ENCODE measurements around the gene EQTN.
"Not testable (repeated sequence)": the region's sequence is repeated elsewhere in the genome, so short reads cannot be mapped to it uniquely, and the experiment has no call there.

Gene EQTN

DNA sequence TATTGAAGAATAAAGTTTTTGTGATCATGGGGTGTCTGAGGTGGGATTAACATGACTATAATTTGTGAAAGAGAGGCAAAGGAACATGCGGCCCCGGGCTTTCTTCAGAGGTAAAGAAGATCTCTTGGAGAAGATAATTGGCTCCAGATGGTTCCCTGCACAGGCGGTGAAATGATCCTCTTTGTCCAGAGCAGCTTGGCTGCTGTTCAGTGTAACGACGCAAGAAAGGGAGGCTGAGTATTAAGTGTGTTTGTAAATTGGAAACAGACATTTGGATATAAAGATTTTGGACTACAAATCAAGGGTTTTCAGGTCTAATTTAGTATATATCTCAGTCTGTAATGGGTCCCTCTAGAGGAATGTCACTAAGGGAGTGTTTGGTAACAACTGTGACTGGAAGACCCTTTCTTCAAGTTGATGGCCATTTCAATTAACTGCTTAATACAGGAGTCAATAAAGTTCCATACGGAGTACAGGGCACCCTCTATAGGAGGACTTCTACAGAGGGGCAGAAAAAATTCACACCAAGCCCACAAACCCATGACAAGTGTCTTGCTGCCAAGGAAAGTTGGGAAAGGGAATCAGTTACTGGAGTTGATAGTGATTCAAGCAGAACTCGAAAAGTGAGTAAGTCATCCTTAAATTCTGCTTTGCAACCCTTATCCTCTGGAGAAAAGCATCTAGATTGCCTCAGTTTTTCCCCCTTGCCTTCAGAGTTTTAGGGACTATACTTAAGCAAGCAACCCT lies 4.1 kb downstream of the EQTN start:
- no peak for DNase-seq

- DNase-seq = no peak
Measured at GRCh38 chr9:27291292-27291691, 5.7 kb downstream of the EQTN start.

DNA sequence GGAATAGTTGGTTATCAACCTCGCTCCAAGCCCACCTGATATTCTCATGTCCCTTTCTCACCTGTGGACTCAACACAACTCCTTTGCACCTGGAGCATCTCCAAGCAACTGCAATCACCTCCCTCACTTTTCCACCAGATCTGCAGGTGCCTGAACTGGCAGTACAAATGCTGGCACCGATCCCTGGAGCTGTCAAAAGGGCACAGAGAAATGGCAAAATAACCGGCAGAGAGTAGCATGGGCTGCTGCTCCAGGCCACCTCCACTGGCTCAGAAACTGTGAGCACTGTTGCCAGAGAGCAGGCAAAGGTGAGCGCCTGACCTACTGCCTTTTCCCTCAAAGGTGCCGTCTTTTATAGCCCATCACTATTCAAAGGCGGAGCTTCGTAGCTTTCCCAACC lies 14.7 kb downstream of the EQTN start:
- no peak for DNase-seq

GRCh38 chr9:27280860-27281259 lies 16.1 kb downstream of the EQTN start:
- DNase-seq = peak; percentile 59 to 76

- no peak for DNase-seq
Measured at GRCh38 chr9:27280249-27280648, 16.7 kb downstream of the EQTN start.

GRCh38 chr9:27279611-27280010 lies 17.3 kb downstream of the EQTN start:
- DNase-seq = no peak

DNA sequence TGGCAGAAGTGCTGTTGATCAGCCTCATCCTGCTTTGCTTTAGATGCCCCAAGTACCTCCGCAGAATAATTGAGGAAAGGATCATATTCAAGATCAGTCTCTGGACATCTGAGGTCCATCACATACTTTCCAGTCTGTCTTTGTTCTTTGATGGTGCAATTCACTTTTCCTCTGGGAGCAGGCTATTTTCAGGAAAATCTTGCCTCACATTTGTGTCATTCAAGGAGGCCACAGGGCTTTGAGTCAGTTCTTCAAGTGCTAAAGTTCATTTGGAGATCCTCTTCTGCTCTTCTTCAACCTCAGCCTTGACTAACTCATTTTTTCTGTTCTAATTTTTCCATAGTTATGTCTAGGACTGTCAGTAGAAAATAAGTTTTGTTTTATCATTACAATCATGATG lies 18.6 kb downstream of the EQTN start:
- no peak for DNase-seq

GRCh38 chr9:27276193-27277030 lies 20.5 kb downstream of the EQTN start:
- peak; percentile 45 to 64 for DNase-seq

DNA sequence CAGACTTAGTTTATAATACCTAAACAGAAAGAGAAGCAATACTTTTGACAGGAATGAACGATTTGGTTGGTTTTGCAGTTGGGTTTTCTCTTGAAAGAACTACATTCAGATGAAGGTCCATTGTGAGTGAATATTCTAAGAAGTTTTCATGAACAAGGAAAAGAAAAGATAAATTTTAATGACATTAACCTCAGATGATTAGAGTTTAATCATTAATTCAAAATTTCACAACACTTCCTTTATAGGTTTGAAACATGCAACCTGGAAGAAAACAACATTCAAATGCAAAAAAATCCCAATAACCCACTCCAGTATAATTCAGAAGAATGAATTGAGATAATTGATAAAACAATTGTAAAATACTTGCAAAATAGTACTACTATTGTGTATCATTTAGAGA lies 23.8 kb downstream of the EQTN start:
- no peak for DNase-seq

GRCh38 chr9:27272103-27272502 lies 24.8 kb downstream of the EQTN start:
- DNase-seq = no peak

- no peak for DNase-seq
Measured at GRCh38 chr9:27261517-27262211, 35.3 kb downstream of the EQTN start.

DNA sequence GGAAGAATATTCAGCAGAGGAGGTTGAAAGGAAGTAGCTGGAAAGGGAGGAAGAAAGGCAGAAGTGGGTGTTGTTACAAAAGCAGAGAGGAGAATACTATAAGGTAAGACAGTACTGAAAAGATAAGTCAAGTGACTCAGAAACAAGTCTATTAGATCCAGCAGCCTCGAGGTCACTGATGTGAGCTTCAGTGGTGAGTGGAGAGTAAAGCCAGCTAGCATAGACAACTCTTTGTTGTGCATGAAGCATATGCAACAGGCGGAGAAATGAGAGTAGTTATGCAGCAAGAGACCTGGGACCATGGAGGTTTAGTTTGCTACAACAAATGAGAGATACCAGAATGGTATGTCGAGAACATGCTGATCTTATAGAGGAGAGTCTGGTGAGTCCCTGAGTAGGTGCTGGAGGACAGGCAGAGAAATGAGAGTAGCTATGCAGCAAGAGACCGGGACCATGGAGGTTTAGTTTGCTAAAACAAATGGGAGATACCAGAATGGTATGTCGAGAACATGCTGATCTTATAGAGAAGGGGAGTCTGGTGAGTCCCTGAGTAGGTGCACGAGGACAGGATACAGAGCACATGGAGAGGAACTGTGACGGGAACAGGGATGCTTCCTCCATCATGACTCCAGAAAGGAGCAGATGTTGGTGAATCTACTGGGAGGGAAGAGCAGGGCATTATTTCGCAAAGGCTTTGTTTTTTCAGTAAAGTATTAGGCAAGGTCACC lies 36.0 kb downstream of the EQTN start:
- no peak for DNase-seq

- no peak for DNase-seq
Measured at GRCh38 chr9:27258662-27259061, 38.3 kb downstream of the EQTN start.

- no peak for DNase-seq
Measured at GRCh38 chr9:27248702-27249101, 48.2 kb downstream of the EQTN start.

GRCh38 chr9:27247756-27248155 lies 49.2 kb downstream of the EQTN start:
- DNase-seq = peak; percentile 36 to 45

DNA sequence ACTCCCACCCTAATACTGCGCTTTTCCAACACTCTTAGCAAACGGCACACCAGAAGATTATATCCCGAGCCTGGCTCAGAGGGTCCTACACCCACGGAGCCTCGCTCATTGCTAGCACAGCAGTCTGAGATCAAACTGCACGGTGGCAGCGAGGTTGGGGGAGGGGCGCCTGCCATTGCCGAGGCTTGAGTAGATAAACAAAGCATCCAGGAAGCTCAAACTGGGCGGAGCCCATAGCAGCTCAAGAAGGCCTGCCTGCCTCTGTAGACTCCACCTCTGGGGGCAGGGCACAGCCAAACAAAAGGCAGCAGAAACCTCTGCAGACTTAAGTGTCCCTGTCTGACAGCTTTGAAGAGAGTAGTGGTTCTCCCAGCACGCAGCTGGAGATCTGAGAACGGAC lies 57.3 kb downstream of the EQTN start:
- not testable (repeated sequence) for DNase-seq
